Esophagus squamous epithelium (tissue), 5 donors: ENCODE data around the gene PDZD8. TPM values are rescaled to one million over a fixed set of nuclear protein-coding genes. Genes with fewer than 3 reads are reported as not detected.

Experiments used
- DNase-seq: peaks from one replicate; lab custom pipeline; 2025; lab: John Stamatoyannopoulos, UW
- H3K27ac ChIP-seq, 4 donors: fragments of 200-600 bp; sonication (generic); one replicate each; pipeline ENCODE4 v1.5.1; 2016 to 2019; ENCODE audit warnings: mild to moderate bottlenecking in 1 of 4
- H3K27me3 ChIP-seq, 4 donors: fragments of 200-600 bp; sonication (generic); 1 replicate in 3 of 4; 2 replicates in 1 of 4; pipeline versions ENCODE4 v1.5.1 to v1.6.0; 2017 to 2021; ENCODE audit warnings: antibody characterized with exemption in 1 of 4
- H3K36me3 ChIP-seq, 3 donors: fragments of 200-600 bp; sonication (generic); one replicate each; pipeline ENCODE4 v1.5.1; 2016 to 2019
- H3K4me1 ChIP-seq, 3 donors: fragments of 200-600 bp; sonication (generic); one replicate each; pipeline ENCODE4 v1.5.1; 2017 to 2019
- H3K4me3 ChIP-seq, 4 donors: fragments of 200-600 bp; sonication (generic); 1 replicate in 3 of 4; 2 replicates in 1 of 4; pipeline ENCODE4 v1.5.1; 2016 to 2019; ENCODE audit warnings: mild to moderate bottlenecking in 2 of 4, moderate library complexity in 1 of 4
- H3K9me3 ChIP-seq, 3 donors: fragments of 200-600 bp; sonication (generic); one replicate each; pipeline ENCODE4 v1.5.1; 2016 to 2019
- POLR2A ChIP-seq, 4 donors: fragments of 450-650 bp; IDR thresholded peaks; one replicate each; pipeline ENCODE4 v1.6.1; 2017; ENCODE audit warnings: antibody characterized with exemption in 4 of 4, mild to moderate bottlenecking in 4 of 4, moderate library complexity in 3 of 4
- WGBS, 2 donors: methylation state at CpG; one replicate each; pipeline ENCODE4 v1.1.5; 2018; 5-methylcytosine and 5-hydroxymethylcytosine counted together
- intact Hi-C: fragments of 100-400 bp; cut with DNase I; formaldehyde crosslinking; loops from one replicate; pipeline ENCODE4 v1.15.0; 2022
- total RNA-seq, 4 donors: library from RNA; depleted of rRNA; stranded (reverse); fragments of >200 nt; gene quantifications; one replicate each; pipeline ENCODE4 v1.1.0, GENCODE V29; 2016
- TF ChIP-seq, protein P1 (sequence below), 6 experiments: fragments of 450-650 bp in 4 of 6; fragments of 200-600 bp in 2 of 6; sonication (generic) in 2 of 6; IDR thresholded peaks; one replicate each; pipeline ENCODE4 v1.5.1; 2016 to 2019; ENCODE audit warnings: antibody characterized with exemption in 6 of 6, mild to moderate bottlenecking in 4 of 6, moderate library complexity in 4 of 6
- donor health status: DM: yes; HTN: yes; CAD: no.

PDZD8 gene
- total RNA-seq, 4 donors from 2014 or later, result 28.1 to 39.2 (median 32.9) TPM

GRCh38 chr10:117341061-117341460 lies 34.2 kb downstream of the PDZD8 start:
- H3K9me3 ChIP-seq, result no peaks in the 10 kb centered on the region
- TF ChIP-seq, protein P1, sequence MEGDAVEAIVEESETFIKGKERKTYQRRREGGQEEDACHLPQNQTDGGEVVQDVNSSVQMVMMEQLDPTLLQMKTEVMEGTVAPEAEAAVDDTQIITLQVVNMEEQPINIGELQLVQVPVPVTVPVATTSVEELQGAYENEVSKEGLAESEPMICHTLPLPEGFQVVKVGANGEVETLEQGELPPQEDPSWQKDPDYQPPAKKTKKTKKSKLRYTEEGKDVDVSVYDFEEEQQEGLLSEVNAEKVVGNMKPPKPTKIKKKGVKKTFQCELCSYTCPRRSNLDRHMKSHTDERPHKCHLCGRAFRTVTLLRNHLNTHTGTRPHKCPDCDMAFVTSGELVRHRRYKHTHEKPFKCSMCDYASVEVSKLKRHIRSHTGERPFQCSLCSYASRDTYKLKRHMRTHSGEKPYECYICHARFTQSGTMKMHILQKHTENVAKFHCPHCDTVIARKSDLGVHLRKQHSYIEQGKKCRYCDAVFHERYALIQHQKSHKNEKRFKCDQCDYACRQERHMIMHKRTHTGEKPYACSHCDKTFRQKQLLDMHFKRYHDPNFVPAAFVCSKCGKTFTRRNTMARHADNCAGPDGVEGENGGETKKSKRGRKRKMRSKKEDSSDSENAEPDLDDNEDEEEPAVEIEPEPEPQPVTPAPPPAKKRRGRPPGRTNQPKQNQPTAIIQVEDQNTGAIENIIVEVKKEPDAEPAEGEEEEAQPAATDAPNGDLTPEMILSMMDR (IDR thresholded peaks at IDR 0.05), result no peak
- no peak for TF ChIP-seq POLR2A (IDR thresholded peaks at IDR 0.05)
- 90 to 93% methylated on average over 4 of the region's 4 CpGs for WGBS, 2 donors
- peaks cover 0 to 22% (median 5%) of the 10 kb centered on the region in 3 donors for H3K4me1 ChIP-seq
- H3K36me3 ChIP-seq, result peaks cover 0 to 13% (median 0%) of the 10 kb centered on the region in 3 donors
- H3K4me3 ChIP-seq, result no peak overlapping the region
- no peaks in the 10 kb centered on the region for H3K27me3 ChIP-seq
- DNase-seq, result no peak
- intact Hi-C loops, result no loop called here
- H3K27ac ChIP-seq, result no peak overlapping the region

GRCh38 chr10:117339979-117340378 lies 35.3 kb downstream of the PDZD8 start:
- peaks cover 0 to 18% (median 0%) of the 10 kb centered on the region in 3 donors for H3K36me3 ChIP-seq
- no peaks in the 10 kb centered on the region for H3K27me3 ChIP-seq
- no peak overlapping the region for H3K4me3 ChIP-seq
- no peaks in the 10 kb centered on the region for H3K9me3 ChIP-seq
- TF ChIP-seq, protein P1 (IDR thresholded peaks at IDR 0.05), result no peak
- no peak for TF ChIP-seq POLR2A (IDR thresholded peaks at IDR 0.05)
- DNase-seq, result no peak
- WGBS, 2 donors, result 93 to 95% methylated on average over 5 of the region's 5 CpGs
- no peak overlapping the region for H3K27ac ChIP-seq
- intact Hi-C loops, result no loop called here
- peaks cover 0 to 18% (median 5%) of the 10 kb centered on the region in 3 donors for H3K4me1 ChIP-seq

- TF ChIP-seq, protein P1 (IDR thresholded peaks at IDR 0.05), result no peak
- no peak for TF ChIP-seq POLR2A (IDR thresholded peaks at IDR 0.05)
- no peak overlapping the region for H3K27ac ChIP-seq
- DNase-seq, result no peak
- no peaks in the 10 kb centered on the region for H3K9me3 ChIP-seq
- peaks cover 0 to 17% (median 5%) of the 10 kb centered on the region in 3 donors for H3K4me1 ChIP-seq
- no peaks in the 10 kb centered on the region for H3K27me3 ChIP-seq
- no peak overlapping the region for H3K4me3 ChIP-seq
- WGBS, 2 donors, result 94 to 100% methylated on average over 1 of the region's 1 CpG
- peaks cover 0 to 18% (median 0%) of the 10 kb centered on the region in 3 donors for H3K36me3 ChIP-seq
- intact Hi-C loops, result no loop called here
Measured at GRCh38 chr10:117339578-117339977, 35.7 kb downstream of the PDZD8 start.

GRCh38 chr10:117334926-117335325 lies 40.3 kb downstream of the PDZD8 start:
- Histone ChIP-seq H3K27me3 (no peaks in the 10 kb centered on the region), H3K4me1 (peaks cover 0 to 3% (median 0%) of the 10 kb centered on the region in 3 donors), H3K4me3 (no peak overlapping the region), H3K27ac (no peak overlapping the region), H3K36me3 (peaks cover 0 to 16% (median 0%) of the 10 kb centered on the region in 3 donors), H3K9me3 (no peaks in the 10 kb centered on the region)
- TF ChIP-seq POLR2A (IDR thresholded peaks at IDR 0.05), result no peak
- TF ChIP-seq, protein P1 (IDR thresholded peaks at IDR 0.05), result no peak
- intact Hi-C loops, result no loop called here
- no peak for DNase-seq

DNA sequence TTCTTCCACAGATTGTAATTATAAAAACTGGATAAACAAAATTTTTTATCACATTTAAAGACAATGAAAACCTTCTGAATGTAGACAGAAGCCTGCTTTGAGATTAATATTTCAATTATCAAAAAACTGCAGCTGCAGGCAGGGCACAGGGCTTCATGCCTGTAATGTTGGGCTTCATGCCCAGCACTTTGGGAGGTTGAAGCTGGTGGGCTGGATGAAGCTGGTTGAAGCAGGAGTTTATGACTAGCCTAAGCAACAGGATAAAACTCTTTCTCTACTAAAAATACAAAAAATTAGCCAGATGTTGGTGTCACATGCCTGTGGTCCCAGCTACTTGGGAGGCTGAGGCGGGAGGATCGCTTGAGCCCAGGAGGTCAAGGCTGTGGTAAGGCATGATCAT lies 41.2 kb downstream of the PDZD8 start:
- no peak overlapping the region for H3K27ac ChIP-seq
- H3K4me1 ChIP-seq, result peaks cover 0 to under 1% (median 0%) of the 10 kb centered on the region in 3 donors
- no peaks in the 10 kb centered on the region for H3K27me3 ChIP-seq
- DNase-seq, result no peak
- intact Hi-C loops, result no loop called here
- TF ChIP-seq, protein P1 (IDR thresholded peaks at IDR 0.05), result no peak
- TF ChIP-seq POLR2A (IDR thresholded peaks at IDR 0.05), result no peak
- no peak overlapping the region for H3K4me3 ChIP-seq
- 87 to 96% methylated on average over 2 of the region's 2 CpGs for WGBS, 2 donors
- peaks cover 0 to 15% (median 0%) of the 10 kb centered on the region in 3 donors for H3K36me3 ChIP-seq
- H3K9me3 ChIP-seq, result no peaks in the 10 kb centered on the region
